GM13977 (cell line): ENCODE data around the gene QRFP.

Experiments
- DNase-seq: peaks from one replicate; pipeline ENCODE4 v3.0.0; 2012; ENCODE audit warnings: low spot score
- in situ Hi-C: fragments of 300-500 bp; cut with MboI; formaldehyde crosslinking; loops from one replicate; pipeline ENCODE4 v1.12.0; 2022; ENCODE audit warnings: low sequenced_read_pairs, low pct_unique_long_range_greater_than_20kb, mixed read lengths, inconsistent platforms; ENCODE audit not compliant: unreplicated experiment
- TF ChIP-seq, protein P1 (sequence below): IDR thresholded peaks from 2 replicates; pipeline ENCODE4 v1.5.1; 2012; ENCODE audit warnings: mild to moderate bottlenecking, control low read depth; ENCODE audit not compliant: insufficient read depth; ENCODE audit errors: extremely low read depth, missing control alignments

QRFP gene

DNA sequence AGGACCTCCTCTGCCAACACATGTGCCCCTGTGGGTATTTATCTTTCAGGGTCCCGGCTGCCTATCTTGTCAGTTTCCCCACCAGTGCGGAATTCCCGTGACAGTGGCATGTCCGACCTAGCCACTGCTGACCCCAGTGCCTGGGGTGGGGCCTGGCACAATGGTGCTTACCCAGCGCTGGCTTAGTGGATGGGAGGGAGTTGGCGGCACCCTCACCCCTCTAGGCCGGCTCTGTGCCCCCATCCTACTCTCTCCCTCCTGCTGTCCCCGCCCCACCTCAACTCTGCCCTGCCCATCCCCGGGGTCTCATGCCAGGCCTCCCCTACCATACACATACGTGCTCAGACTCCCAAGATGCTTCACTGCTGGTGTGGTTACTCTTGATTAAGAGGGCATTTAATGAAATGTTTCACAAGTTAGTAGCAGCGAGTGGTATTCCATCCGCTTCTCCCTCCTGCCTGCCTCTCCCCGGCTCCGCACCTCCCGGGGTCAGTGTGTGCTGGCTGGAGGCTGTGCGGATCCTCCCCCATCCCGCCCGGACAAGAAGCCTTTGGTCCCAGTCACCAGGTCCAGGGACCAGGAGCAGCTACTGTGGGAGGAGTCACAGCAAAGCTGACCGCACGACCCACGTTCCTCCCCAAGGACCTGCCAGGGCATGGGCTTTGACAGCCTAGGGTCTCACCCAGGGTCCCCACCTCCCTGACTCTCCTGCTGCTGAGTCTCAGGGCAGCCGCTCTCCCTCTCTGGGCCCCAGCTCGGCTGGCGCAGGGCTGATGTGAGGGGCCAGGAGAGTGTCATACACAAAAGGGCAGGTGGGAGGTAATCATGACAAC lies 9.5 kb upstream of the QRFP start:
- TF ChIP-seq, protein P1, sequence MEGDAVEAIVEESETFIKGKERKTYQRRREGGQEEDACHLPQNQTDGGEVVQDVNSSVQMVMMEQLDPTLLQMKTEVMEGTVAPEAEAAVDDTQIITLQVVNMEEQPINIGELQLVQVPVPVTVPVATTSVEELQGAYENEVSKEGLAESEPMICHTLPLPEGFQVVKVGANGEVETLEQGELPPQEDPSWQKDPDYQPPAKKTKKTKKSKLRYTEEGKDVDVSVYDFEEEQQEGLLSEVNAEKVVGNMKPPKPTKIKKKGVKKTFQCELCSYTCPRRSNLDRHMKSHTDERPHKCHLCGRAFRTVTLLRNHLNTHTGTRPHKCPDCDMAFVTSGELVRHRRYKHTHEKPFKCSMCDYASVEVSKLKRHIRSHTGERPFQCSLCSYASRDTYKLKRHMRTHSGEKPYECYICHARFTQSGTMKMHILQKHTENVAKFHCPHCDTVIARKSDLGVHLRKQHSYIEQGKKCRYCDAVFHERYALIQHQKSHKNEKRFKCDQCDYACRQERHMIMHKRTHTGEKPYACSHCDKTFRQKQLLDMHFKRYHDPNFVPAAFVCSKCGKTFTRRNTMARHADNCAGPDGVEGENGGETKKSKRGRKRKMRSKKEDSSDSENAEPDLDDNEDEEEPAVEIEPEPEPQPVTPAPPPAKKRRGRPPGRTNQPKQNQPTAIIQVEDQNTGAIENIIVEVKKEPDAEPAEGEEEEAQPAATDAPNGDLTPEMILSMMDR = no peak
- in situ Hi-C loops = no loop called here
- no peak for DNase-seq

DNA sequence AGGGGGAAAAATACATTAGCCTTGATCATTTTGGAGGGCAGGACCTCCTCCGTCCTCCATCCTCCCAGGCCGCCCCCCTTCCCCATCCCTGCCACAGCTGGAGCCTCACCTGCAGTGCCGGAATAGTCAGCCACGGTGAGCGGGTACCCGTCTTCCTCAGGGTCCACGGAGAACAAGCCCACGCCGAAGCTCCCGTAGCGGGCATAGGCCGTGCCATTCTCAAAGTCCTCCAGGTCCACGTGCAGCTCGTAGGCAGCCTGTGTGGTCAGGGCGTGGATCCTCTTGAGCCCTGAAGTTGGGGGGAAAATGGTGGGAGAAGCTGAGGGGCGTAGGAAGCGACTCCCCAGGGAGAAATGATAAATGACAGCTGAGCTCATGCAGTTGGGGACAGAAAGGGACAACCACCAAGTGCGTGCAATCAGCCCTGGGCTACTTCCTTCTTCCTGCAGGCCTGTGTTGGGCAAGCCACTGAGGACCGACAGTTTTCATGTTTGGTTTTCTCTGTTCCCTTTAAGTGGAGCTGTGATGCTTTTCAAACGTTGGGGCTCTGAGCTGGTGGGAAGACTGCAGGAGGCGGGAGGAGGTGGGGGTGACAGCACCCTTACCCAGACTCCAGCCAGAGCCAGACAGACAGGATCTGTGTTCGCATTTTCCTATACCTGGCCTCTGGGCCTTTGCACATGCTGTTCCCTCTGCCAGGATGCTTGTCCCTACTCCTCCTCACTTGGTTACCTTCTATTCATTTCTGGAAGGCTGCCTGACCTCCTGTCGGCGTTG lies 8.7 kb upstream of the QRFP start:
- TF ChIP-seq, protein P1 = no peak
- DNase-seq = no peak
- in situ Hi-C loops = no loop called here

DNA sequence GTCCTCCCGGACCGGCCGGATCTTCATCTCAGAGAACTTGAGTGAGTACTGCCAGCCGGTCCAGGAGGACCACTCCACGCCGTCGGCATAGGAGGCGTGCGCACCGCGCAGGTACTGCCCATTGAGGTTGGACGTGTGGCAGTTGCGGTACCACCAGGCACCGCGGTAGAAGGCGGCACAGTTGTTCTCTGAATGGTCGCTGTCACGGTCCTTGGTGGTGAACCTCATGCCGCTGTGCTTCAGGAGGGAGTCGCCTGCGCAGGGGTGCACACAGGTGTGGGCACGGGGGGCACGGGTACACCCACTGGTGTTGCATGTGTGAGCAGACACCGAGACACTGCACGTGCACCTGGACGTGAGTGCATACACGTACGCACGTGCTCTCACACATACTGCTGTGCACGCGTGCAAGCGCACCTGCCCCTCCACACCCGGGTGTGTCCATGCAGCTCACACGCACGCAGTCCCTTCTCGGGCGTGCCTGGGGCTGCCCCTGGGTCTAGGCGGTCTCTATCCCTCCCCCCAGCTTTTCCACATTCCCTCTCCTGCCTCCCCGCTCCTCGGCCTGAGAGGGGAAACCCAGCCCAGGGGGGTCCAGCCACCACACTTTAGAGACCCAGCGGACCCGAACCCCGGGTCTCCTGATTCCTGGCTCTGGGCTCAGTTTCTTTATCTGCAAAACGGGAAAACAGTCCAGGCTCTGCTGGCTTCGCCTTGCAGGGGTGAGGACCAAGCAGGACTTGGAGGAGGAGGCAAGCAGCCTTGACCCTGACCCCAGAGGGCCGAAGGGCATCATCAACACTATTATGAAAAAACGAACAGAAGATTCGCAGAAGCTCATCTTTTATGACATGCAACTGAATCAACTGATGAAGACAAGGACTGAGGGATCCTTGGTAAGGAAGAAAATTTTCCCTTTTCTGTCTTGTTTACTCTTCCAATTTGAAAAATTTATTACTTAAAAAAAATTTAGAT lies 7.7 kb upstream of the QRFP start:
- TF ChIP-seq, protein P1 = no peak
- no peak for DNase-seq
- in situ Hi-C loops = no loop called here

DNA sequence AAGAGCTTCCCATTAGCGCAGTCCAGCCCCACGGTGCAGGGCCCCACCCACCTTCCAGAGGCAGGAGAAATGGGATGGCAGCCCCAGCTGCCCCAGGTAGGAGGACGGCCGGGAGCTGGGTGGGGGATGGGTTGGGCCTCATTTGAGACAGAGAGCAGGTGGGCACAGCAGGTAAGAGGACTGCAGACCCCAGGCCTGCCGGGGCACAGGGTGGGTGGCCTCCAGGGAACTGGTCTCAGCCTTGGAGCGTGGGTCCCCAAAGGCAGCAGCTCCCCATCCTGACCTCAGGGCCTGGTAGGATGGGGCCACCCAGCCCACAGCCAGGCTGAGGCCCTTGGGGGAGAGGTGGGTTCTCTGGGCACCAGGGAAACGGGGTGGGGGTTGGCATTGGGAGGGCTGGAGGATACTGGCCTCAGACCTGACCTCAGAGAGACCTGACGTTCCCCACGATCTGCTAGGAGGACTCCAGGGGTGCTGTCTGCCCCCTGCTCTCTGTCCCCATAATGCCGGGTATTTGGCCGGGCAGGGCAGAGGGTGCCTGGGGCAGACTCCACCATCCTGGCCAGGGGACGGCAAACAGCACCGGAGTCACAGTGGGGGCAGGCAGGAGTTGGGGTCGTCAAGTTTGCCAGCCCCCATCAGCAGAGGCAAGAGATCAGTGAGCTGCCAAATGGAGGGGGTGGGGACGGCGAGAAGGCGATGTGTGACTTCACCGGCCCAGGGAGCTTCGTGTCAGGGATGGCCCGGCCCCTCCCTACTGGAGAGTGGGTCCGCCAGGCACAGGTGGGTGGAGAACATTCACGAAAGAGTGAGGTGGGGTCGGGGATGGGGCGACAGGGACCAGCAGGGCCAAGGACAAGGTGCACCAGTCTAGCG lies 6.8 kb upstream of the QRFP start:
- in situ Hi-C loops = no loop called here
- DNase-seq = no peak
- TF ChIP-seq, protein P1 = no peak

DNA sequence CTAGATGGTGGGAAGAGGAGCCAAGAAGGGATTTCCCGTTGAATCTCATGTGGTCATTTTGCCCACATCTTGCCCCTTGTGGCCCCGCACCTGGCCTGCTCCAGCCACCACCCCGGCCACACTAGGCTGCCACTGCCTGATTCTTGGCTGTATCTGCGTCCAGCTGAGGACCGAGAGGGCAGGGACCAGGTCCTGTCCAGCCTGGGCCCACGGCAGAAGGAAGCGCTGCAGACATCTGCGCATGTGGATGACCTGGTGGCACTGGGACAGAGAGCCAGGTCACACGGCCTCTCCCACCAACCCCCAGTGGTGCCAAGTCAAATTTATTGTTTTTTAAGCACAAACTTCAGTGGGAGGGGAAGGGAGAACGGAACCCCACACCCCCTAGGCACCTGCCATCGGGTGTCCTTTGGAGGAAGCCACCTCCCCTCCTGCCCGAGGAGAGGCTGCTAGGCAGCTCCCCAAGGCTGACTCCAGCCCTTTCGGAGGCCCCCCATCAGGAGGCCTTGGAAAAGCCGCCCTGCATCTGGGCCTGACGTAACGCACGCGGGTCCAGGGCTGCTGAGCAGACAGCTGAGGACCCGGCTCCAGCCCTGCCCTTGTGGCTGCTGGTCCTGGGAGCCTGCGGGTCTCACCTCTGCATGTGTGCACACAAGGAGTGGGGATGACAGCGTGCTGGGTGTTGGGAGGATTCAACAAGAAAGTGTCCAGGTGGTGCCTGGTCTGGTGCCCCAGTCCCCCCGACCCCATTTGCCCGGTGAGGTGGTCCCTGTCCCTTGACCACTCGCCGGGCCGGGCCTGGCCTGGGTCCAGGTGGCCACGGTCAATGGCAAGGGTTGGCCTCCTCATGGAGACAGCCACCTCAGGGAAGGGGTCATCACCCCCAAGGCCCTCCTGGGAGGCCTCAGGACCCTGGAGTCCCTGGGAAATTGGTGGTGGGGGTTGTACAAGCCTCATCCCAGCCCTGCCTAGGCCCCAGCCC lies 5.9 kb upstream of the QRFP start:
- TF ChIP-seq, protein P1 = no peak
- no peak for DNase-seq
- in situ Hi-C loops = no loop called here
